ENCODE measurements around the gene NPAS3.

The NPAS3 gene

GRCh38 chr14:33259764-33260163, 321.1 kb downstream of the NPAS3 start:
- H3K27ac ChIP-seq (replicated peaks): no peak overlapping the region

GRCh38 chr14:33271216-33271615, 332.5 kb downstream of the NPAS3 start:
- no peak for TF ChIP-seq GABPA (IDR thresholded peaks at IDR 0.05; ENCODE audit: low read depth)
- no peak for TF ChIP-seq SPI1 (IDR thresholded peaks at IDR 0.05; ENCODE audit: borderline replicate concordance, low read depth)
- TF ChIP-seq POLR2AphosphoS5 (IDR thresholded peaks at IDR 0.05; ENCODE audit: low read depth): no peak
- TF ChIP-seq CTCF (IDR thresholded peaks at IDR 0.05; ENCODE audit: insufficient read depth, low read length): no peak
- TF ChIP-seq REST (IDR thresholded peaks at IDR 0.05; ENCODE audit: insufficient replicate concordance, low read depth): no peak
- DNase-seq (ENCODE audit: low read depth in 1 of 2, low spot score in 1 of 2): no peak
- H3K4me3 ChIP-seq (replicated peaks; ENCODE audit: insufficient read depth, low read length): no peak overlapping the region
- H3K27me3 ChIP-seq (ENCODE audit: insufficient read depth, poor library complexity, severe bottlenecking): no peaks in the 10 kb centered on the region
- no peak overlapping the region for H3K27ac ChIP-seq (replicated peaks)

More at GRCh38 chr14:33259764-33260163, 321.1 kb downstream of the NPAS3 start:
- Histone ChIP-seq H3K27me3 (ENCODE audit: insufficient read depth, poor library complexity, severe bottlenecking) (no peaks in the 10 kb centered on the region), H3K4me3 (replicated peaks; ENCODE audit: insufficient read depth, low read length) (no peak overlapping the region)
- DNase-seq (ENCODE audit: low read depth in 1 of 2, low spot score in 1 of 2): no peak
- TF ChIP-seq POLR2AphosphoS5 (IDR thresholded peaks at IDR 0.05; ENCODE audit: low read depth) (no peak), CTCF (IDR thresholded peaks at IDR 0.05; ENCODE audit: insufficient read depth, low read length) (no peak), REST (IDR thresholded peaks at IDR 0.05; ENCODE audit: insufficient replicate concordance, low read depth) (no peak), GABPA (IDR thresholded peaks at IDR 0.05; ENCODE audit: low read depth) (no peak), SPI1 (IDR thresholded peaks at IDR 0.05; ENCODE audit: borderline replicate concordance, low read depth) (no peak)

- DNase-seq (ENCODE audit: low read depth in 1 of 2, low spot score in 1 of 2): no peak
- no peaks in the 10 kb centered on the region for H3K27me3 ChIP-seq (ENCODE audit: insufficient read depth, poor library complexity, severe bottlenecking)
- TF ChIP-seq GABPA (IDR thresholded peaks at IDR 0.05; ENCODE audit: low read depth): no peak
- no peak for TF ChIP-seq SPI1 (IDR thresholded peaks at IDR 0.05; ENCODE audit: borderline replicate concordance, low read depth)
- TF ChIP-seq CTCF (IDR thresholded peaks at IDR 0.05; ENCODE audit: insufficient read depth, low read length): no peak
- no peak for TF ChIP-seq REST (IDR thresholded peaks at IDR 0.05; ENCODE audit: insufficient replicate concordance, low read depth)
- TF ChIP-seq POLR2AphosphoS5 (IDR thresholded peaks at IDR 0.05; ENCODE audit: low read depth): no peak
- H3K27ac ChIP-seq (replicated peaks): no peak overlapping the region
- H3K4me3 ChIP-seq (replicated peaks; ENCODE audit: insufficient read depth, low read length): no peak overlapping the region
Measured at GRCh38 chr14:33271891-33272290, 333.2 kb downstream of the NPAS3 start.

Measured in HL-60 (cell line).